Tibial artery (tissue), 4 donors: ENCODE measurements around the gene NHLRC1.
A peak's percentile ranks its signal among the peaks of the same experiment; 100 is the strongest.
"Not testable (repeated sequence)": the region's sequence is repeated elsewhere in the genome, so short reads cannot be mapped to it uniquely, and the experiment has no call there.

Source experiments
- DNase-seq, 2 donors: peaks; one replicate each; pipeline ENCODE4 v3.0.0-alpha.2; 2019
- H3K27ac ChIP-seq, 2 donors: fragments of 200-600 bp; sonication (generic) in 1 of 2; 1 replicate in 1 of 2; 2 replicates in 1 of 2; pipeline ENCODE4 v1.5.1; 2018 to 2019; ENCODE audit warnings: mild to moderate bottlenecking in 1 of 2
- H3K27me3 ChIP-seq, 2 donors: fragments of 200-600 bp; sonication (generic) in 1 of 2; one replicate each; pipeline versions ENCODE4 v1.5.1 to v1.6.0; 2016 to 2019
- H3K36me3 ChIP-seq, 3 donors: fragments of 200-600 bp; sonication (generic) in 2 of 3; one replicate each; pipeline ENCODE4 v1.5.1; 2016 to 2019; ENCODE audit warnings: mild to moderate bottlenecking in 2 of 3
- H3K4me1 ChIP-seq, 4 donors: fragments of 200-600 bp; sonication (generic) in 2 of 4; 1 replicate in 3 of 4; 2 replicates in 1 of 4; pipeline ENCODE4 v1.5.1; 2016 to 2019
- H3K4me3 ChIP-seq, 2 donors: fragments of 200-600 bp; sonication (generic) in 1 of 2; 1 replicate in 1 of 2; 2 replicates in 1 of 2; pipeline ENCODE4 v1.5.1; 2018 to 2019; ENCODE audit warnings: mild to moderate bottlenecking in 2 of 2
- H3K9me3 ChIP-seq, 3 donors: fragments of 200-600 bp; sonication (generic) in 1 of 3; one replicate each; pipeline ENCODE4 v1.5.1; 2016 to 2019
- intact Hi-C: fragments of 100-400 bp; cut with DNase I; formaldehyde crosslinking; loops from one replicate; pipeline ENCODE4 v1.15.0; 2023; ENCODE audit warnings: low total_unique reads
- TF ChIP-seq, protein P1 (sequence below), 2 experiments: fragments of 200-600 bp in 1 of 2; fragments of 450-650 bp in 1 of 2; IDR thresholded peaks; one replicate each; pipeline ENCODE4 v1.5.1; 2017 to 2019; ENCODE audit warnings: antibody characterized with exemption in 2 of 2, mild to moderate bottlenecking in 1 of 2, moderate library complexity in 1 of 2

Gene NHLRC1

DNA sequence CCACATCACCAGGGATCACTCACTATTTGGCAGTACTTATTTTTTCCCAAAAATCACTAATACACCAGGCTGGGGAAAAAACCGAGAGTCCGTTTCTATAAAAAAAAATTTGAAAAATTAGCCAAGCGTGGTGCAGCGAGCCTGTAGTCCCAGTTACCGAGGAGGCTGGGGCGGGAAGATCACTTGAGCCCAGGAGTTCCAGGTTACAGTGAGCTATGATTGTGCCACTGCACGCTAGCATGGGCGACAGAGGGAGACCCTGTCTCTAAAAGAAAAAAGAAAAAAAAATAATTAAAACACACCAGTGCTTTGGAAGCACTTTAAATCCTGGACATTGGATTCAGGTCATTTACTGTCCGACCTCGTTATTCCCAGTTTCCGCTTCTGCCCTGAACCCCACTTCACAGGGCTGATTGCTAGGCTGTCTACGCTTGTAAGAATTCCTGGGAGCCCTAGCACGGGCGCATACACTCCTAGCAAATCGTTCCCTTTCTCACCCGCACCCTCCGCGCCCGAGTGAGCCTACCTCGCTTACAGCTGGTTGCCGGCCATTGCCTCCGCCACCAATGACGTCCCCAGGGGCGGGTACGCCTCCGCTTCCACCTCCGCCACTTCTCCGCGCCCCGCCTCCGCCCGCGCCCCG lies 32.2 kb upstream of the NHLRC1 start, which contains the start of gene TPMT:
Gene TPMT (minus strand): TSS at position 571 of the 643 bp plus-strand sequence. CDS start 5,950 bp downstream, outside the sequence.
- TF ChIP-seq, protein P1, sequence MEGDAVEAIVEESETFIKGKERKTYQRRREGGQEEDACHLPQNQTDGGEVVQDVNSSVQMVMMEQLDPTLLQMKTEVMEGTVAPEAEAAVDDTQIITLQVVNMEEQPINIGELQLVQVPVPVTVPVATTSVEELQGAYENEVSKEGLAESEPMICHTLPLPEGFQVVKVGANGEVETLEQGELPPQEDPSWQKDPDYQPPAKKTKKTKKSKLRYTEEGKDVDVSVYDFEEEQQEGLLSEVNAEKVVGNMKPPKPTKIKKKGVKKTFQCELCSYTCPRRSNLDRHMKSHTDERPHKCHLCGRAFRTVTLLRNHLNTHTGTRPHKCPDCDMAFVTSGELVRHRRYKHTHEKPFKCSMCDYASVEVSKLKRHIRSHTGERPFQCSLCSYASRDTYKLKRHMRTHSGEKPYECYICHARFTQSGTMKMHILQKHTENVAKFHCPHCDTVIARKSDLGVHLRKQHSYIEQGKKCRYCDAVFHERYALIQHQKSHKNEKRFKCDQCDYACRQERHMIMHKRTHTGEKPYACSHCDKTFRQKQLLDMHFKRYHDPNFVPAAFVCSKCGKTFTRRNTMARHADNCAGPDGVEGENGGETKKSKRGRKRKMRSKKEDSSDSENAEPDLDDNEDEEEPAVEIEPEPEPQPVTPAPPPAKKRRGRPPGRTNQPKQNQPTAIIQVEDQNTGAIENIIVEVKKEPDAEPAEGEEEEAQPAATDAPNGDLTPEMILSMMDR (IDR thresholded peaks at IDR 0.05) = no peak
- Histone ChIP-seq H3K9me3 (no peaks in the 10 kb centered on the region), H3K27me3 (no peaks in the 10 kb centered on the region), H3K4me3 (peak within 1 kb of the TSS; percentile 90 to 99), H3K36me3 (peaks cover 0 to 2% (median 0%) of the 10 kb centered on the region in 3 donors), H3K27ac (peak within 1 kb of the TSS; percentile 80 to 86), H3K4me1 (peaks cover 0 to 18% (median 6%) of the 10 kb centered on the region in 4 donors)
- intact Hi-C loops = loop anchor here (10.0 kb wide), 2 partner anchors 110 to 450 kb away; partner anchors contain the start of genes DEK and NUP153
- DNase-seq = peak; percentile 38 to 70

DNA sequence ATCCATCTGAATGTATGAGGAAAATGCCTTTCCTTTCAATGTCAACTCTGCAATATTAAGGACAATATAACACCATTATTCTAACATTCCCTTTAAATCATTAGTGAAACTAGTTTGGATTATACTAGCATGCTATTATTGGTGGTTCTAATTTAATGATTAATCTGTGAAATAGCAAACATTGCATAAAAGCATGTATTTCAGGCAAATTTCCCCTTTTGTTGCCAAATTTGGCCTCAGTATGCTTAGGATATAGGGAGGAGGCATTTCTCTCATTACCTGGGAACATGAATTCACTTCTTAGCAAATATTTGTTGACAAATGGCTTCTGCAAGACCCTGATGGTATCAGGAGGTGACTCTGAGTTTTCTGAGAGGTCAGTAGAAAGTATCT lies 30.8 kb upstream of the NHLRC1 start:
- peaks cover 0 to 18% (median 6%) of the 10 kb centered on the region in 4 donors for H3K4me1 ChIP-seq
- DNase-seq = no peak
- H3K27ac ChIP-seq = peak overlapping the region in 1 of 2 donors; percentile 86
- no peak overlapping the region for H3K4me3 ChIP-seq
- intact Hi-C loops = loop anchor here (10.0 kb wide), 2 partner anchors 111 to 449 kb away; partner anchors contain the start of genes DEK and NUP153
- H3K9me3 ChIP-seq = no peaks in the 10 kb centered on the region
- no peaks in the 10 kb centered on the region for H3K36me3 ChIP-seq
- H3K27me3 ChIP-seq = no peaks in the 10 kb centered on the region
- TF ChIP-seq, protein P1 (IDR thresholded peaks at IDR 0.05) = no peak

DNA sequence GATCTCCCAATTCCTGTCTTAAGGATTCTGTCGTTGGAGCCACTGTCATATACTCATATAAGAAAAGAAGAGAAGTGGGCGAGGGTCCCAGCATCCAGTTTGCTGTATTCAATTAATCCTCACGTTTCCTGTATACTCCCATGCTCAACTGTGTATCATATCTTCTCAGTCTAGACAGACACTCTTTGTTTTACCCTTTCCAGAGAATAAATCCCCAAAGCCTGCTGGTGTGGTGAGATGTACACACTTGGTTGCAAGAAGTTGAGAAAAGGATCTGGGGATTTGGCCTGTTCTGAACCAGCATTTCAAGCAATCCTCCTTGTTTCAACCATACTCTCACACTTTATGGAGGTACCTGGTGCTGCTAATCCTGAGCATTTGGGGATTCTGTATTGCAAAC lies 29.3 kb upstream of the NHLRC1 start:
- Histone ChIP-seq H3K27ac (no peak overlapping the region), H3K4me1 (peaks cover 0 to 18% (median 6%) of the 10 kb centered on the region in 4 donors), H3K36me3 (peaks cover 0 to 3% (median 0%) of the 10 kb centered on the region in 3 donors), H3K9me3 (no peaks in the 10 kb centered on the region), H3K4me3 (no peak overlapping the region), H3K27me3 (no peaks in the 10 kb centered on the region)
- intact Hi-C loops = loop anchor here (10.0 kb wide), 2 partner anchors 113 to 447 kb away; partner anchors contain the start of genes DEK and NUP153
- TF ChIP-seq, protein P1 (IDR thresholded peaks at IDR 0.05) = no peak
- no peak for DNase-seq

DNA sequence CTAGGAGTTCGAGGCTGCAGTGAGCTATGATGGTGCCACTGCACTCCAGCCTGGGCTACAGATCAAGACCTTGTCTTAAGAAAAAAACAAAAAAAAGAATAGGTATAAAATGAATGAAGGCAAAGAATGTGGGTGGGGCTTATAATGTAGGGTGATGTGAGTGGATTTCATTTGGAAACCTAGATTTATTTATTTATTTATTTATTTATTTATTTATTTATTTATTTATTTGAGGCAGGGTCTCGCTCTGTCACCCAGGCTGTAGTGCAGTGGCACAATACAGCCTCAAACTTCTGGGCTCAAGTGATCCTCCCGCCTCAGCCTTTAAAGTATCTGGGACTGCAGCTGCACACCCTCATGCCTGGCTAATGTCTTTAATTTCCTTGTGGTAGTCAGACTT lies 28.9 kb upstream of the NHLRC1 start:
- not testable (repeated sequence) for H3K36me3 ChIP-seq, H3K27ac ChIP-seq, H3K27me3 ChIP-seq, H3K9me3 ChIP-seq, H3K4me3 ChIP-seq, DNase-seq
- peaks cover 0 to 16% (median 5%) of the 10 kb centered on the region in 4 donors for H3K4me1 ChIP-seq
- intact Hi-C loops = loop anchor here (10.0 kb wide), 2 partner anchors 113 to 447 kb away; partner anchors contain the start of genes DEK and NUP153

DNA sequence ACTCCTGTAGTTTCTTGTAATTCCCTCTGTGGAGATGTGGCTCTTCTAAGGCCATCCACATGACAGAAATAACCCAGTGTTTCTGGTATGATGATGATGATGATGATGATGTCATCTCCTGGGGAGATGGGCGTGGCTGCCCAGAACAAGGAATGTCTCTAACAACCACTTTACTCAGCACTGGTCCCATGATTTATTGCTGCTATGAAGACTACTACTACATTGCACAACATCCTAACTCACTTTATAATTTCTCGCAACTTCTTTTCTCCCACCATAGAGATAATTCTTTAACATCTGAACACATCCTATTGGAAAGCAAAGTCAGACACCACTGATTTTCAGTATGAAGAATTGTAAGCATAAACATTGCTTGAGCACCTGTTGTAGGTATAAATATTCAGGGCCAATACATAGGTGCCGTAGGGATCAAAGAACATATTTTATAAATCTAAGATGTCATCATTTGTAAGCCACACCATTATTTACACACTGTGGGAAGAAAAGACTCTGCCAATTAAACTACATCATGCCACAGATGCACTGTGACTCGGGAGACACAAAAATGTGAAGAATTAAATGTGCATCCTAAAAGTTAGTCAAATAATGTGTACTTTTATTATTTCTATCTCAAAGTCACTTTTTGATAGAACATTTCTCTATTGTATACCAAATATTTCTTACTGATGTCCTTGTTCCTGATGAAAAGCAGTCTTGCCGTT lies 26.0 kb upstream of the NHLRC1 start:
- no peak for DNase-seq
- Histone ChIP-seq H3K4me1 (peaks cover 0 to under 1% (median 0%) of the 10 kb centered on the region in 4 donors), H3K4me3 (no peak overlapping the region), H3K36me3 (peaks cover 0 to 5% (median 4%) of the 10 kb centered on the region in 3 donors), H3K27ac (no peak overlapping the region), H3K27me3 (no peaks in the 10 kb centered on the region), H3K9me3 (no peaks in the 10 kb centered on the region)
- intact Hi-C loops = no loop called here
- TF ChIP-seq, protein P1 (IDR thresholded peaks at IDR 0.05) = no peak

DNA sequence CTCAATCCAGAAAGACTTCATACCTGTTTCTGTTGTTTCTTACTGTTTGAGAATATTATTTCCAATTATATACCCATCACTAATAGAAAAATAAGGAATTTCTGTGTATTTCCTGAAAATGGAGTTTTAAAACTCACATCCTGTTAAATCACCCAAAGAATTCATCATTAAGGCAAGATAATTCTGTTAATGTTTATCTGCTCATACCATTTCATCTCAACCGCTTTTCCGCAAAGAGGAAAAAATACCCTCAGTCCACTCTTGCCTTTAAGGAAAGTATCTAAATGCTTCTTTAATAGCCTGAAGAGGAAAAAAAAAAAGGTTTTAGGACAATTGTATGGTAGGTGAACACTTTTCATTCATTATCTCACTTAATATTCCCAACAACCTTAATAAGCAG lies 25.1 kb upstream of the NHLRC1 start:
- H3K9me3 ChIP-seq = no peaks in the 10 kb centered on the region
- peaks cover 0 to 12% (median 11%) of the 10 kb centered on the region in 3 donors for H3K36me3 ChIP-seq
- intact Hi-C loops = no loop called here
- DNase-seq = no peak
- H3K27me3 ChIP-seq = no peaks in the 10 kb centered on the region
- H3K27ac ChIP-seq = no peak overlapping the region
- no peak overlapping the region for H3K4me3 ChIP-seq
- no peaks in the 10 kb centered on the region for H3K4me1 ChIP-seq
- TF ChIP-seq, protein P1 (IDR thresholded peaks at IDR 0.05) = no peak
